GM19452 (cell line): Measurements from ENCODE around the gene MYO15A.

Experiments
- ATAC-seq: cut with Tn5 transposase; IDR thresholded peaks from one replicate; pipeline ENCODE4 v1.9.1; 2021; ENCODE audit not compliant: unreplicated experiment

The MYO15A gene

GRCh38 chr17:18124345-18125126 lies 16.0 kb downstream of the MYO15A start:
- ATAC-seq: no peak

- ATAC-seq: no peak
Measured at GRCh38 chr17:18129041-18129502, 20.5 kb downstream of the MYO15A start.

- ATAC-seq: no peak
Measured at GRCh38 chr17:18132711-18133110, 24.2 kb downstream of the MYO15A start.

- ATAC-seq: no peak
Measured at GRCh38 chr17:18136357-18136756, 27.8 kb downstream of the MYO15A start.

- ATAC-seq: no peak
Measured at GRCh38 chr17:18138065-18138749, 29.7 kb downstream of the MYO15A start.

GRCh38 chr17:18139092-18139491 lies 30.5 kb downstream of the MYO15A start:
- ATAC-seq: no peak

GRCh38 chr17:18139498-18139897 lies 30.9 kb downstream of the MYO15A start:
- ATAC-seq: no peak

GRCh38 chr17:18139949-18140348 lies 31.4 kb downstream of the MYO15A start:
- ATAC-seq: no peak

- no peak for ATAC-seq
Measured at GRCh38 chr17:18140648-18141047, 32.1 kb downstream of the MYO15A start.

GRCh38 chr17:18141210-18141803 lies 32.8 kb downstream of the MYO15A start:
- ATAC-seq: no peak

GRCh38 chr17:18142417-18142816 lies 33.9 kb downstream of the MYO15A start:
- ATAC-seq: no peak

- ATAC-seq: no peak
Measured at GRCh38 chr17:18143044-18143936, 34.7 kb downstream of the MYO15A start.

- ATAC-seq: no peak
Measured at GRCh38 chr17:18144261-18144660, 35.7 kb downstream of the MYO15A start.

- no peak for ATAC-seq
Measured at GRCh38 chr17:18144855-18145254, 36.3 kb downstream of the MYO15A start.

GRCh38 chr17:18145811-18146210 lies 37.3 kb downstream of the MYO15A start:
- no peak for ATAC-seq

- no peak for ATAC-seq
Measured at GRCh38 chr17:18146259-18146658, 37.7 kb downstream of the MYO15A start.

- ATAC-seq: no peak
Measured at GRCh38 chr17:18146980-18147379, 38.4 kb downstream of the MYO15A start.

- no peak for ATAC-seq
Measured at GRCh38 chr17:18148586-18148985, 40.0 kb downstream of the MYO15A start.

- ATAC-seq: no peak
Measured at GRCh38 chr17:18151290-18151689, 42.7 kb downstream of the MYO15A start.

GRCh38 chr17:18155179-18155578 lies 46.6 kb downstream of the MYO15A start:
- no peak for ATAC-seq
